ENCODE data around the gene SLC44A5.

The SLC44A5 gene

GRCh38 chr1:75316230-75316629 lies 294.7 kb downstream of the SLC44A5 start:
- Histone ChIP-seq H3K27ac (replicated peaks; ENCODE audit: low read length) (no peak overlapping the region), H4K91ac (ENCODE audit: low read depth, low read length, poor library complexity) (no peak overlapping the region), H2BK15ac (ENCODE audit: low read length) (no peak overlapping the region), H3K9ac (ENCODE audit: low read depth, low read length, poor library complexity) (no peak overlapping the region), H3K27me3 (ENCODE audit: control insufficient read depth in 3 of 3, insufficient read depth in 3 of 3, low read depth in 1 of 3, low read length in 3 of 3) (no peaks in the 10 kb centered on the region), H2AK5ac (ENCODE audit: low read depth, low read length) (no peak overlapping the region), H3K14ac (ENCODE audit: low read length) (no peak overlapping the region), H2AFZ (ENCODE audit: low read length) (no peak overlapping the region), H4K8ac (ENCODE audit: low read depth, low read length) (no peak overlapping the region), H3K23ac (ENCODE audit: low read depth, low read length, poor library complexity) (no peak overlapping the region), H3K79me1 (ENCODE audit: low read depth, low read length) (no peaks in the 10 kb centered on the region), H3K4me2 (ENCODE audit: insufficient read depth, low read length, poor library complexity, severe bottlenecking) (no peak overlapping the region), H3K4me1 (ENCODE audit: control insufficient read depth in 2 of 2, insufficient read depth in 1 of 2, low read depth in 1 of 2, low read length in 2 of 2) (no peaks in the 10 kb centered on the region), H3K36me3 (replicated peaks in 1 of 2; ENCODE audit: control insufficient read depth in 2 of 2, insufficient read depth in 2 of 2, low read length in 2 of 2) (no peaks in the 10 kb centered on the region), H2BK120ac (ENCODE audit: low read depth, low read length) (no peak overlapping the region), H3K4ac (ENCODE audit: low read length) (no peak overlapping the region), H3K18ac (ENCODE audit: low read length) (no peak overlapping the region), H3K9me3 (replicated peaks in 1 of 2; ENCODE audit: control insufficient read depth in 2 of 2, insufficient read depth in 1 of 2, low read depth in 1 of 2, low read length in 2 of 2) (no peaks in the 10 kb centered on the region), H3K4me3 (ENCODE audit: low read length in 2 of 2) (no peak overlapping the region), H2BK12ac (ENCODE audit: low read length) (no peak overlapping the region), H2BK5ac (ENCODE audit: low read length) (no peak overlapping the region)
- no CpG with 5 or more reads among the region's 1 CpG for WGBS, 2 donors (ENCODE audit: extremely low coverage in 2 of 2, insufficient read length in 2 of 2, insufficient replicate concordance in 1 of 2)
- DNase-seq (ENCODE audit: low spot score): no peak

GRCh38 chr1:75312620-75313019 lies 298.3 kb downstream of the SLC44A5 start:
- no peak overlapping the region for H3K4ac ChIP-seq (ENCODE audit: low read length)
- no peak overlapping the region for H3K27ac ChIP-seq (replicated peaks; ENCODE audit: low read length)
- H3K9ac ChIP-seq (ENCODE audit: low read depth, low read length, poor library complexity): no peak overlapping the region
- H3K27me3 ChIP-seq (ENCODE audit: control insufficient read depth in 3 of 3, insufficient read depth in 3 of 3, low read depth in 1 of 3, low read length in 3 of 3): no peaks in the 10 kb centered on the region
- no peak for DNase-seq (ENCODE audit: low spot score)
- H2AK5ac ChIP-seq (ENCODE audit: low read depth, low read length): no peak overlapping the region
- H4K8ac ChIP-seq (ENCODE audit: low read depth, low read length): no peak overlapping the region
- H3K36me3 ChIP-seq (replicated peaks in 1 of 2; ENCODE audit: control insufficient read depth in 2 of 2, insufficient read depth in 2 of 2, low read length in 2 of 2): no peaks in the 10 kb centered on the region
- no peak overlapping the region for H3K4me3 ChIP-seq (ENCODE audit: low read length in 2 of 2)
- no peak overlapping the region for H3K18ac ChIP-seq (ENCODE audit: low read length)
- no peak overlapping the region for H2BK5ac ChIP-seq (ENCODE audit: low read length)
- no peaks in the 10 kb centered on the region for H3K79me1 ChIP-seq (ENCODE audit: low read depth, low read length)
- H3K4me2 ChIP-seq (ENCODE audit: insufficient read depth, low read length, poor library complexity, severe bottlenecking): no peak overlapping the region
- H2BK120ac ChIP-seq (ENCODE audit: low read depth, low read length): no peak overlapping the region
- H3K9me3 ChIP-seq (replicated peaks in 1 of 2; ENCODE audit: control insufficient read depth in 2 of 2, insufficient read depth in 1 of 2, low read depth in 1 of 2, low read length in 2 of 2): no peaks in the 10 kb centered on the region
- H2BK15ac ChIP-seq (ENCODE audit: low read length): no peak overlapping the region
- H4K91ac ChIP-seq (ENCODE audit: low read depth, low read length, poor library complexity): no peak overlapping the region
- no peak overlapping the region for H3K14ac ChIP-seq (ENCODE audit: low read length)
- no peak overlapping the region for H2BK12ac ChIP-seq (ENCODE audit: low read length)
- H3K23ac ChIP-seq (ENCODE audit: low read depth, low read length, poor library complexity): no peak overlapping the region
- WGBS, 2 donors (ENCODE audit: extremely low coverage in 2 of 2, insufficient read length in 2 of 2, insufficient replicate concordance in 1 of 2): no CpG with 5 or more reads among the region's 2 CpGs
- H3K4me1 ChIP-seq (ENCODE audit: control insufficient read depth in 2 of 2, insufficient read depth in 1 of 2, low read depth in 1 of 2, low read length in 2 of 2): peaks cover 0 to 5% of the 10 kb centered on the region in 2 donors
- no peak overlapping the region for H2AFZ ChIP-seq (ENCODE audit: low read length)

GRCh38 chr1:75310067-75310466 lies 300.8 kb downstream of the SLC44A5 start:
- Histone ChIP-seq H2AK5ac (ENCODE audit: low read depth, low read length) (no peak overlapping the region), H3K36me3 (replicated peaks in 1 of 2; ENCODE audit: control insufficient read depth in 2 of 2, insufficient read depth in 2 of 2, low read length in 2 of 2) (no peaks in the 10 kb centered on the region), H3K9ac (ENCODE audit: low read depth, low read length, poor library complexity) (no peak overlapping the region), H3K27ac (replicated peaks; ENCODE audit: low read length) (no peak overlapping the region), H2BK5ac (ENCODE audit: low read length) (no peak overlapping the region), H3K9me3 (replicated peaks in 1 of 2; ENCODE audit: control insufficient read depth in 2 of 2, insufficient read depth in 1 of 2, low read depth in 1 of 2, low read length in 2 of 2) (no peaks in the 10 kb centered on the region), H2BK15ac (ENCODE audit: low read length) (no peak overlapping the region), H3K23ac (ENCODE audit: low read depth, low read length, poor library complexity) (no peak overlapping the region), H3K79me1 (ENCODE audit: low read depth, low read length) (no peaks in the 10 kb centered on the region), H3K27me3 (ENCODE audit: control insufficient read depth in 3 of 3, insufficient read depth in 3 of 3, low read depth in 1 of 3, low read length in 3 of 3) (no peaks in the 10 kb centered on the region), H4K91ac (ENCODE audit: low read depth, low read length, poor library complexity) (no peak overlapping the region), H2BK12ac (ENCODE audit: low read length) (no peak overlapping the region), H2BK120ac (ENCODE audit: low read depth, low read length) (no peak overlapping the region), H4K8ac (ENCODE audit: low read depth, low read length) (no peak overlapping the region), H3K18ac (ENCODE audit: low read length) (no peak overlapping the region), H3K4me3 (ENCODE audit: low read length in 2 of 2) (no peak overlapping the region), H3K4me1 (ENCODE audit: control insufficient read depth in 2 of 2, insufficient read depth in 1 of 2, low read depth in 1 of 2, low read length in 2 of 2) (peaks cover 3 to 8% of the 10 kb centered on the region in 2 donors), H3K4ac (ENCODE audit: low read length) (no peak overlapping the region), H3K4me2 (ENCODE audit: insufficient read depth, low read length, poor library complexity, severe bottlenecking) (no peak overlapping the region), H3K14ac (ENCODE audit: low read length) (no peak overlapping the region), H2AFZ (ENCODE audit: low read length) (no peak overlapping the region)
- no peak for DNase-seq (ENCODE audit: low spot score)

GRCh38 chr1:75308365-75308764 lies 302.5 kb downstream of the SLC44A5 start:
- Histone ChIP-seq H3K36me3 (replicated peaks in 1 of 2; ENCODE audit: control insufficient read depth in 2 of 2, insufficient read depth in 2 of 2, low read length in 2 of 2) (no peaks in the 10 kb centered on the region), H3K79me1 (ENCODE audit: low read depth, low read length) (no peaks in the 10 kb centered on the region), H3K23ac (ENCODE audit: low read depth, low read length, poor library complexity) (no peak overlapping the region), H2BK5ac (ENCODE audit: low read length) (no peak overlapping the region), H3K4ac (ENCODE audit: low read length) (no peak overlapping the region), H2BK15ac (ENCODE audit: low read length) (no peak overlapping the region), H3K9ac (ENCODE audit: low read depth, low read length, poor library complexity) (no peak overlapping the region), H3K14ac (ENCODE audit: low read length) (no peak overlapping the region), H3K4me1 (ENCODE audit: control insufficient read depth in 2 of 2, insufficient read depth in 1 of 2, low read depth in 1 of 2, low read length in 2 of 2) (peaks cover 3 to 8% of the 10 kb centered on the region in 2 donors), H2BK120ac (ENCODE audit: low read depth, low read length) (no peak overlapping the region), H2BK12ac (ENCODE audit: low read length) (no peak overlapping the region), H3K27ac (replicated peaks; ENCODE audit: low read length) (no peak overlapping the region), H3K4me3 (ENCODE audit: low read length in 2 of 2) (no peak overlapping the region), H3K4me2 (ENCODE audit: insufficient read depth, low read length, poor library complexity, severe bottlenecking) (no peak overlapping the region), H2AK5ac (ENCODE audit: low read depth, low read length) (no peak overlapping the region), H3K18ac (ENCODE audit: low read length) (no peak overlapping the region), H3K9me3 (replicated peaks in 1 of 2; ENCODE audit: control insufficient read depth in 2 of 2, insufficient read depth in 1 of 2, low read depth in 1 of 2, low read length in 2 of 2) (no peaks in the 10 kb centered on the region), H2AFZ (ENCODE audit: low read length) (no peak overlapping the region), H3K27me3 (ENCODE audit: control insufficient read depth in 3 of 3, insufficient read depth in 3 of 3, low read depth in 1 of 3, low read length in 3 of 3) (no peaks in the 10 kb centered on the region), H4K8ac (ENCODE audit: low read depth, low read length) (no peak overlapping the region), H4K91ac (ENCODE audit: low read depth, low read length, poor library complexity) (no peak overlapping the region)
- DNase-seq (ENCODE audit: low spot score): no peak
- WGBS, 2 donors (ENCODE audit: extremely low coverage in 2 of 2, insufficient read length in 2 of 2, insufficient replicate concordance in 1 of 2): 100% methylated on average over 1 of the region's 2 CpGs; no CpG with 5 or more reads in 1 of the 2 donors
